GM19463 (cell line): ENCODE results near the gene HOXC11.

Experiments used
- ATAC-seq: cut with Tn5 transposase; IDR thresholded peaks from one replicate; pipeline ENCODE4 v1.9.1; 2021; ENCODE audit warnings: mild to moderate bottlenecking, moderate library complexity; ENCODE audit not compliant: unreplicated experiment

Gene HOXC11

GRCh38 chr12:54007538-54008259 is 34.8 kb downstream of the HOXC11 start:
- no peak for ATAC-seq

GRCh38 chr12:54008260-54008552 is 35.3 kb downstream of the HOXC11 start:
- ATAC-seq: no peak

GRCh38 chr12:54009171-54010052 is 36.5 kb downstream of the HOXC11 start:
- no peak for ATAC-seq

DNA sequence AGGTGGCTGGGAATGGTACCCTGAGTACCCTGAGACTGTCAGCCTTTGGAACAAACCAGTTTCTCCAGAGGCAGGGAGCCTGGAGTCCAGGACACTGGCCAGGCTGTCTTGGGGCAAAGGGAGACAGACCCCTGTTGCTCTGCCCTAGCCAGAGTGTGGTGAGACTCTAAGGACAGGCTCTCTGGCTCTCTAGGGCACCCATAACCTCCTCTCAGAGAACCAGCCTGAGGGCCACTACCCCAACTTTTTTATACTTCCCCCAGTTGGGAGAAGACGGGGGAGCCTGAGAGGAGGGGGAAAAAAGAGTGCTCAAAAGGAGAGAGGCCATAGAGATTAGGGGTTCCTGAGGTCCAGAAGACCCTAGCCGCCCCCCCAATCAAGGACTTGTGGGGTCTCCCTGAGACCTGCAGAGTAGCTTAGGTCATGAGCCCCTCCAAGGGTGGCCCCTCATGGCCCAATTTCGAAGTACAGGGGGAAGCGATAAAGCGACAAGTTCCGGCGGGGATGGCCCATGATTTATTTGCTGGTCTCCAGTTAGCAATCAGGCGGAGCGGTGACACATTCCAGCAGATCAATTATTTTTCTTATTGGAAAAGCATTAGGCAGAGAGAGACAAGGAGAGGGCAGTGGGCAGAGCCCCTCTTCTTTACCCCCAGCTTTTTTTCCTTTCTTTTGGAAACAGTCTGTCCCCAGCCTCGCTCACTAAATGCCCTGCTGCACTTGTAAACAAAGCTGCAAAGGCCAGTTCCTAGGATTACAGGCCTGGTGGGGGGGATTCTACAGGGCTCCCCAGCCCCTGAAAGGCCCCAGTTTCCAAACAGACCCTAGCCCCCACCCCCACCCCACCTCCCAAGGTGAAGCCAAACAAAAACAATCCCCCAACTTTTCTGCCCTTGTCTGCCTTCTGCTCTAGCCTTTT is 37.4 kb downstream of the HOXC11 start:
- ATAC-seq: no peak

DNA sequence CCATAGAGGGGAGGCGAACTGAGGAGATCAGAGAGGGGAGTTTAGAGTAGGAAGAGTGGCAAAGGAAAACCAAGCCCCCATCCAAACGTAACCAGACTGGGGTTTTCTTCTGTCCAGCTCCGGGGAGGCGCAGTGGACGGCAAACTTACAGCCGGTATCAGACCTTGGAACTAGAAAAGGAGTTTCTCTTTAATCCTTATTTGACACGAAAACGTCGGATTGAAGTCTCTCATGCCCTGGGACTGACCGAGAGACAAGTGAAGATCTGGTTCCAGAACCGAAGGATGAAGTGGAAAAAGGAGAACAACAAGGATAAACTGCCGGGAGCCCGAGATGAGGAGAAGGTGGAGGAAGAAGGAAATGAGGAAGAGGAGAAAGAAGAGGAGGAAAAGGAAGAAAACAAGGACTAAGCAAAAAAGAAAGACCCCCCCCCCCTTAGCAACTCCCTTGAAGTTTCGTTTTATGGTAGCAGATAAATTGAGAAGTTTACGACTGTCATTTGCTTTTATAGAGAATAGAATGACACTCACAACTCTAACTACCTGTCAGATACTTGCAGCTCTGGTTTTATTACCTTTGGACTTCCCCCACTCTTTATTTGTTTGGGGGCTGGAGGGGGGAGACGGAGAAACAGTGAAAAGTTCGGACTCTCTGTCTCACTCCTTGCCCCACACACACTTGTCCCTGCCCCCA is 38.2 kb downstream of the HOXC11 start:
- no peak for ATAC-seq

GRCh38 chr12:54011665-54012532 is 39.0 kb downstream of the HOXC11 start:
- ATAC-seq: no peak

- ATAC-seq: no peak
Measured at GRCh38 chr12:54012631-54013409, 39.9 kb downstream of the HOXC11 start.

GRCh38 chr12:54014377-54015017 is 41.6 kb downstream of the HOXC11 start:
- no peak for ATAC-seq

DNA sequence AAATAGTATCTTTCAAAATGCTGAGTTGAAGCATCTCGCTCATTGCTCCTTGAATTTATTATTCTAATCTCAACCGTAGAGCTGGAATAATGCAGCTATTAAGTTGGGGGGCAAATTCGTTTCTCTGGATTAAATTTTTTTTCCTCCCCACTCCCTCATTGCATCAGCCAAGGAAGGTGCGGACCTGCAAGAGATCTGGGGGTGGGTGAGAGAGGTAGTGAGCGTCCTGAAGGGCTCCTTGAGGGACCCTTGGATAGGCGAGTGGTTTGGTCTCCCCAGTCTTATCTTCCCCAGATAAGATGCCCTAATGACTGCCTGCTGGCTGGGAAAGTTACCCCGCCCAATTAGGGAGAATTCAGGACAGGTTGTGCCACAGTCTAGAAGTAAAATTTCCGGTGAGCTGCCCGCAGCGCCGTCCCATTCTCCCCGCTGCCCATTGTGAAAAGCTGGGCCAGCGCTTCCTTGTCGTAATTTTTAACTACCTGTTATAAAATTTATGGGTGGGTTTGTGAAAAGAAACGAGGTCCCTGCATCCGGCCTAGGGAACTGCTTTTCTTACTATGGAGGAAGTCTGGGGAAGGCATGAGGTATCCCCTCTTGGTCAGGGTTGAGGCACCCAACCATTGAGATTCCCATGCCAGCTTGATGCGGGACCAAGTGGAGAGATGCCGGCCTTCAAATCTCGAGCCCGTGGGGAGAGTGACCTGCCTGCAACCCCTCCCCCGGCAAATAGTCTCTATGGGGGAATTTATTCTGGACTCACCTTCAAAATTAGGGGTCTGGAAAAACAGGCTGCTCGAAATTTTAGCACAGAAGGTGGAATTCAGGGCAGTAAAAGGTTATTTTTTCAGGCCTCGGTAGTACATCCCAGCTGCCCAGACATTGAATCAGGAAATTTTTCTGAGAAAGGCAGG is 42.3 kb downstream of the HOXC11 start:
- ATAC-seq: no peak

- no peak for ATAC-seq
Measured at GRCh38 chr12:54016051-54016450, 43.1 kb downstream of the HOXC11 start.

GRCh38 chr12:54016478-54016964 is 43.6 kb downstream of the HOXC11 start:
- no peak for ATAC-seq

GRCh38 chr12:54017027-54017788 is 44.3 kb downstream of the HOXC11 start:
- peak; percentile 28 for ATAC-seq

GRCh38 chr12:54017878-54018467 is 45.0 kb downstream of the HOXC11 start:
- peak; percentile 84 for ATAC-seq

GRCh38 chr12:54018468-54018984 is 45.6 kb downstream of the HOXC11 start:
- ATAC-seq: no peak

- no peak for ATAC-seq
Measured at GRCh38 chr12:54019091-54019811, 46.3 kb downstream of the HOXC11 start.
